Spleen (tissue), 7 donors: ENCODE data around the gene COMMD7.

Experiments used
- CTCF ChIP-seq, 11 experiments: fragments of 200-600 bp in 7 of 11; fragments of 450-650 bp in 4 of 11; sonication (generic) in 4 of 11; IDR thresholded peaks in 8 of 11; conservative IDR thresholded peaks in 3 of 11; 1 replicate in 7 of 11; 2 replicates in 4 of 11; pipeline versions ENCODE4 v1.4.0 to v1.8.0; 2016 to 2021; ENCODE audit warnings: antibody characterized with exemption in 11 of 11, inconsistent platforms in 4 of 11, mild to moderate bottlenecking in 1 of 11
- POLR2A ChIP-seq, 3 donors: fragments of 450-650 bp; IDR thresholded peaks; one replicate each; pipeline ENCODE4 v1.5.1; 2017; ENCODE audit warnings: antibody characterized with exemption in 3 of 3, mild to moderate bottlenecking in 1 of 3
- donor health status: DM: no; HTN: no; CAD: no; lungs with moderate emphysema.
- donor health status: DM: no; HTN: no; CAD: no.
- donor health status: DM: no; HTN: no; CAD: no.

GRCh38 chr20:32672394-32672981 is 70.8 kb downstream of the COMMD7 start:
- TF ChIP-seq CTCF (IDR thresholded peaks at IDR 0.05 in 8 of 11, conservative IDR thresholded peaks at IDR 0.05 in 3 of 11) (no peak), POLR2A (IDR thresholded peaks at IDR 0.05) (no peak)
